ENCODE results near the gene CD164.

DNA sequence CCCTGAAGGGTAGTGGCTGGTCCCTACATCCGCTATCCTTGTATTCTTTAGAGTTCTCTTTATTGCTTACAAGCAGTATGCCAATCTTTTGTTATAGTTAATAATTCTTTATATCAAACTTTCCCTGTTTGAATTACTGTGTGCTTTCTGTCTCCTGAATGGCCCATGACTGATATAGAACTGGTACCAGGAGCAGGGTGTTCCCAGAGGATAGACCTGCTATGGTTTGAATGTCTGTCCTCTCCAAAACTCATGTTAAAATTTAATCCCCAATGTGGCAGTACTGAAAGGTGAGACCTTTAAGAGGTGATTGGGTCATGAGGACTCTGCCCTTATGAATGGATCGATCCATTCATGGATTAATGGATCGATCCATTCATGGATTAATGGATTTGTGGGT is 26.0 kb downstream of the CD164 start:
- TF ChIP-seq CTCF (IDR thresholded peaks at IDR 0.05; ENCODE audit: low read length) (no peak), EZH2phosphoT487 (IDR thresholded peaks at IDR 0.05; ENCODE audit: low read length) (no peak), EZH2 (optimal IDR thresholded peaks at IDR 0.05; ENCODE audit: low read depth, low read length) (no peak)
